HG03521 (cell line): ENCODE results near the gene PPM1G.
"Not testable (repeated sequence)": the region's sequence is repeated elsewhere in the genome, so short reads cannot be mapped to it uniquely, and the experiment has no call there.

ENCODE experiments used
- ATAC-seq: cut with Tn5 transposase; IDR thresholded peaks from one replicate; pipeline ENCODE4 v1.9.1; 2021; ENCODE audit warnings: mild to moderate bottlenecking, moderate library complexity; ENCODE audit not compliant: unreplicated experiment

The PPM1G gene

DNA sequence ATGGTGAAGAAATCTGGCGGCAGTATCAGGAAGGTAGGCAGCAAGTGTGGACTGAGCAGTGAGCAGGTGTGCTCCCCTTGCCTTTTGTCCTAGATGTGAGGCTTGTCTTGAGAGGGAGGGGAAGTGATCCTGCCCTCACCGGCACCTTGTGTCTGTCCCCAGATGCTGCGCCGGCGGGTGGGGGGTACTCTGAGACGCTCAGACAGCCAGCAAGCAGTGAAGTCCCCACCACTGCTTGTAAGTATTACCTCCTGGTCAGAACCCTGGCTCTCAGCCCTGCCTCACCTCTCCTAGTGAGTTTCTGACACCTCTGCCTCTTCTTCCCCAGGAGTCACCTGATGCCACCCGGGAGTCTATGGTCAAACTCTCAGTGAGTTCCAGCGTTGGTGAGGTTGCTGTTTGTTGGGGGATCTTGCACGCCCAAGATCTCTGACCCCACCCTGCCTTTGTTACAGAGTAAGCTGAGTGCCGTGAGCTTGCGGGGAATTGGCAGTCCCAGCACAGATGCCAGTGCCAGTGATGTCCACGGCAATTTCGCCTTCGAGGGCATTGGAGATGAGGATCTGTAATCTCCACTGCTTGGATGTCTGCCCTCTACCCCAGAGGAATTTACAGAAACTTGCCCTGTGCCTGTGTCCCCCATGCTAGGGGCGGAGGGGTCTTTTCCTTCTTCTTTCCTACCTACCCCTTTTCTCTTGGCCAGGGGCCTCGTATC lies 33.1 kb downstream of the PPM1G start:
- ATAC-seq = no peak

DNA sequence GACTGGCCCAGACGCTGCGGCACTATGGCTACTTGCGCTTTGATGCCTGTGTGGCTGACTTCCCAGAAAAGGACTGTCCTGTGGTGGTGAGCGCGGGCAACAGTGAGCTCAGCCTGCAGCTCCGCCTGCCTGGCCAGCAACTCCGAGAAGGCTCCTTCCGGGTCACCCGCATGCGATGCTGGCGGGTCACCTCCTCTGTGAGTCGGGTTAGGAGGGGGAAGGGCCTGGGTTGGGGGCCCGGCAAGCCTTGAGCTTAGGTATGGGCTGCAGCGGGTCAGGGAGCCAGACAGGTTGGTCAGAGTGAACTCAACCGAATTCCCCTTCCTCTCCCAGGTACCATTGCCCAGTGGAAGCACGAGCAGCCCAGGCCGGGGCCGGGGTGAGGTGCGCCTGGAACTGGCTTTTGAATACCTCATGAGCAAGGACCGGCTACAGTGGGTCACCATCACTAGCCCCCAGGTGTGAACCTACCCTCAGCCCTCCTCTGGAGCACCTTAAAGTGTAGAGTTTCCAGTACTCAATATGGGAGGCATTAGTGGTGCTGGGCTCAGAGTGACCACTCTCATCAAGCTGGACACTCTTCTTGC lies 33.8 kb downstream of the PPM1G start:
- ATAC-seq = no peak

GRCh38 chr2:27373567-27373966 lies 35.8 kb downstream of the PPM1G start:
- no peak for ATAC-seq

GRCh38 chr2:27372937-27373336 lies 36.5 kb downstream of the PPM1G start:
- no peak for ATAC-seq

- peak; percentile 13 for ATAC-seq
Observed at GRCh38 chr2:27370816-27371620, 38.4 kb downstream of the PPM1G start.

DNA sequence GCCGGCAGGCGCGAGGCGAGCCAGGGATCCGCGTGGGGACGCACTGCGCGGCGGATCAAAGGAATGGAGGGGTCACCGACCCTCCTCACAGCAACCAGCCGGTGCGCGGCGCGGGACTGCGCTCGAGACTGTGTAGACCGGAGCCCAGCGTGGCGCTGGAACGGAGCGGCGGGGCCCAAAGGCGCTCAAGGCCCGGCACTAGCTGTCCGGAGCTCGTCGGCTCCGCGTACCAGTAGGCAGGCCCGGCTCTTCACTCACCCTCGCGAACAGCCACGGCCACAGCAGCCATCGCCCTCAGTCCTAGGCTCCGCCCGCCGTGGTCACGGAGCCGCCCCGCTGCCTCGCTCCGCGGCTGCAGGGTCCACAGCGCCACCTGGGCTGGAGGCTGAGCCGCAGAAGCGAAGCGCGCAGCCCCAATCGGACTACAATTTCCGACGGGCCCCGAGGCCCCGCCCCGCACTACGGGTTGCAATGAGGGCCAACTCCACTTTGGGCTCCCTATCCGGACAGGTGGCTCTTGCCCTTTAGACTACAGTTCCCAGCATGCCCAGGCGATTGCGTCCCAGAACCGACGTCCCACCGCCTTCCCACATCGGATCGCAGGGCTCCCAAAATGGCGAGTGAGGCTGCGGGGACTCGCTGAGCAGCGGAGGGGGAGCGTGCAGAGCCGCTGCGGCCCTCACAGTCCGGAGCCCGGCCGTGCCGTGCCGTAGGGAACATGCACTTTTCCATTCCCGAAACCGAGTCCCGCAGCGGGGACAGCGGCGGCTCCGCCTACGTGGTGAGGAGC lies 39.2 kb downstream of the PPM1G start, which contains the start of the genes EIF2B4 and SNX17:
EIF2B4 (minus strand) TSS at position 313 of the 790 bp plus-strand sequence; CDS start at position 289, 24 bp downstream.
SNX17 (plus strand) TSS at position 591 of the 790 bp plus-strand sequence; CDS start at position 719, 128 bp downstream.
- ATAC-seq = peak; percentile 90

- ATAC-seq = no peak
Observed at GRCh38 chr2:27369471-27370025, 39.8 kb downstream of the PPM1G start.

- no peak for ATAC-seq
Observed at GRCh38 chr2:27363933-27364332, 45.5 kb downstream of the PPM1G start.

DNA sequence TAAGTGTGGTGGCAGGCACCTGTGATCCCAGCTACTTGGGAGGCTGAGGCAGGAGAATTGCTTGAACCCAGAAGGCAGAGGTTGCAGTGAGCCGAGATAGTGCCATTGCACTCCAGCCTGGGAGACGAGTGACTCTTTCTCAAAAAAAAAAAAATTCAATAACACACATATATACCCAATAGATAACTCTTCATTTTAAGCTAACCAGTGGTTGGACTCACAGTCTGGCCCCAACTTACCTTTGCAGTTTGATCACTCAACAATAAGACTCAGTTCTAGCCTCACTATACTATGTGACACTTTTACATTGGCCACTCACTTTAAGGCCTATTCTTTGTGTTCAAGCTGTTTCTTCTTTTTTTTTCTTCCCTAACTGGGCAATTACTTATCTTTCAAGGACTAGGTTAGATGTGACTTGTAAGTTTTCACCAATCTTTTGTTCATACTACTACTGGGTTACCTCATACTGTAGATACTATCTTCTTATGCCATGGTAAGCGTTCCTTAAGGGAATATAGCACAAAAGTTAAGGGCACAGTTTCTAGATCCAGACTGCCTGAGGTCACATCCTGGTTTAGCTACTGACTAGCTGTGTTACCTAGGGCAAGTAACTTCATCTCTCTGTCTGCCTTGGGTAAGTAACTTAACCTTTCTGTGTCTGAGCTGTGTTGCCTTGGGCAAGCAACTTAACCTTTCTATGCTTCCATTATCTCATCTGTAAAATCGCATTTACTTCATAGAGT lies 46.5 kb downstream of the PPM1G start:
- no peak for ATAC-seq

GRCh38 chr2:27356382-27357181 lies 52.8 kb downstream of the PPM1G start, which contains the start of gene GTF3C2:
Gene GTF3C2, minus strand, starts transcription at chr2:27356764. Its CDS starts 13,210 bp downstream, at chr2:27343554.
- peak; percentile 82 for ATAC-seq

DNA sequence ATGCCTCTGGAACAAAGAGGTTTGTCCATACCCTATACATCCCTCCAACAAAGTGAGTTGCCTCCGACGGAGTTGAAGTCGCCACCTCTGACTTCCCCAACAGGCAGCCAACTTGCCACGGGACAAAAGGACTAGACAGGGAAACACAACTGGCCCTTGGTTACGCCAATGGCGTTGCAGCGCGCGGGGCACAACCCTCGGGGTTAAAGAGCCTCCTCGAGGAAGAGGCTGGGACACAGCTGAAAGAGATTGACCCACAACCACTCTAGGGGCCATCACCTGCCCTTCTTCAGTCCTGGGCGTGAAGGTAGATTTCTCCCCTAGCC lies 53.4 kb downstream of the PPM1G start:
- ATAC-seq = peak; percentile 26

DNA sequence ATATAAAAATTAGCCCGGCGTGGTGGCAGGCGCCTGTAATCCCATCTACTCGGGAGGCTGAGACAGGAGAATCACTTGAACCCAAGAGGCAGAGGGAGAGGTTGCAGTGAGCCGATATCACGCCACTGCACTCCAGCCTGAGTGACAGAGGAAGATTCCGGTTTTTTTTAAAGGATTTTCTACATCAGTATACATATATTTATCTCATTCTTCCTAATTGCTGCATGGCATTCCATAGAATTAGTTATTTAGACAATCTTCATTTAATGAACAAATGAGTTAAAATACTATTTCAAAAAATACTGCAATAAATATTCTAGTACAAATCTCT lies 54.8 kb downstream of the PPM1G start:
- ATAC-seq = no peak

DNA sequence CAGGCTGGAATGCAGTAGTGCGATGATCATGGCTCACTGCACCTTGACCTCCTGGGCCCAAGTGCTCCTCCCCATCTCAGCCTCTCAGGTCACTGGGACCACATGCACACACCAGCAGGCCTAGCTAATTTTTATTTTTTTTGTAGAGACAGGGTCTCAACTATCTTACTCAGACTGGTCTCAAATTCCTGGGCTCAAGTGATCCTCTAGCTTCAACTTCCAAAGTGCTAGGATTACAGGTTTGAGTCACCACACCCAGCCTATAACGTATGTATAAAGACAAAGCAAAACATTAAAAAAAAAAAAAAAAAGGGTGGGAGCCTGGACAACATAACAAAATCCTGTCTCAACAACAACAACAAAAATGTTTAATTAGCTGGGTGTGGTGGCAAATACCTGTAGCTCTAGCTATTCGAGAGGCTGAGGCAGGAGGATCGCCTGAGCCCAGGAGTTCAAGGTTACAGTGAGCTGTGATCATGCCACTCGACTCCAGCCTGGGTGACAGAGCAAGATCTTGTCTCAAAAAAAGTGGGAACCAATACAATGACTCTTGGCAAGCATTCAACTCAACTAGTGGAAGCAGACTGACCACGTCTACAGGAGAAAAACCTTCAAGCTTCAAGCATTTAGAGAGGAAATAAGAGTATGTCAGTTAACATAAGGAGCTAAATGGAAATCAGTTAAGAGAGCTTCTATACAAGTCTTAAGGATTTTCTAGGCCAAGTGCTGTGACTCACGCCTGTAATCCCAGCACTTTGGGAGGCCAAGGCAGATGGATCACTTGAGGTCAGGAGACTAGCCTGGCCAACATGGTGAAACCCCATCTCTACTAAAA lies 55.4 kb downstream of the PPM1G start:
- no peak for ATAC-seq

DNA sequence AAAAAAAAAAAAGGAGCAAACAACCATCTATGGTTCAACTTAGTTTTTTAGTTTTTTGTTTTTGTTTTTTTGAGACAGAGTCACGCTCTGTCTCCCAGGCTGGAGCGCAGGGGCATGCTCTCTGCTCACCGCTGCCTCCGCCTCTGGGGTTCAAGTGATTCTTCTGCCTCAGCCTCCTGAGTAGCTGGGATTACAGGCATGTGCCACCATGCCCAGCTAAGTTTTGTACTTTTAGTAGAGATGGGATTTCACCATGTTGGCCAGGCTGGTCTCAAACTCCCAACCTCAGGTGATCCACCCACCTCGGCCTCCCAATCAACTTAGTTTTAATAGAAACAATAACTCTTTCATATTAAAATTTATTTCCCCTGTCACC lies 56.0 kb downstream of the PPM1G start:
- not testable (repeated sequence) for ATAC-seq

GRCh38 chr2:27351802-27352598 lies 57.4 kb downstream of the PPM1G start:
- ATAC-seq = no peak

- no peak for ATAC-seq
Observed at GRCh38 chr2:27350106-27350693, 59.2 kb downstream of the PPM1G start.

GRCh38 chr2:27347641-27348040 lies 61.8 kb downstream of the PPM1G start:
- no peak for ATAC-seq
